HUES6 (cell line): Measurements from ENCODE around the gene DRD1.
A peak's percentile ranks its signal among the peaks of the same experiment; 100 is the strongest.
"Not testable (repeated sequence)": the region's sequence is repeated elsewhere in the genome, so short reads cannot be mapped to it uniquely, and the experiment has no call there.

ENCODE experiments used
- H3K27ac ChIP-seq: 2 replicates; pipeline ENCODE4 v1.7.0; 2013; ENCODE audit warnings: low read depth, mild to moderate bottlenecking, low read length, inconsistent platforms
- H3K27me3 ChIP-seq: 2 replicates; pipeline ENCODE4 v1.6.1; 2013; ENCODE audit warnings: low read length; ENCODE audit not compliant: control insufficient read depth, insufficient read depth
- H3K36me3 ChIP-seq: 2 replicates; pipeline ENCODE4 v1.6.1; 2013; ENCODE audit warnings: low read length; ENCODE audit not compliant: control insufficient read depth, insufficient read depth
- H3K4me1 ChIP-seq: 2 replicates; pipeline ENCODE4 v1.6.1; 2013; ENCODE audit warnings: low read length; ENCODE audit not compliant: control insufficient read depth, insufficient read depth
- H3K4me3 ChIP-seq: 2 replicates; pipeline ENCODE4 v1.5.1; 2013; ENCODE audit warnings: low read depth, low read length
- H3K9ac ChIP-seq: one replicate; pipeline ENCODE4 v1.6.1; 2013; ENCODE audit warnings: mild to moderate bottlenecking, low read length
- H3K9me3 ChIP-seq: 2 replicates; pipeline ENCODE4 v1.6.1; 2013; ENCODE audit warnings: low read depth, low read length; ENCODE audit not compliant: control insufficient read depth, insufficient read depth

Gene DRD1

DNA sequence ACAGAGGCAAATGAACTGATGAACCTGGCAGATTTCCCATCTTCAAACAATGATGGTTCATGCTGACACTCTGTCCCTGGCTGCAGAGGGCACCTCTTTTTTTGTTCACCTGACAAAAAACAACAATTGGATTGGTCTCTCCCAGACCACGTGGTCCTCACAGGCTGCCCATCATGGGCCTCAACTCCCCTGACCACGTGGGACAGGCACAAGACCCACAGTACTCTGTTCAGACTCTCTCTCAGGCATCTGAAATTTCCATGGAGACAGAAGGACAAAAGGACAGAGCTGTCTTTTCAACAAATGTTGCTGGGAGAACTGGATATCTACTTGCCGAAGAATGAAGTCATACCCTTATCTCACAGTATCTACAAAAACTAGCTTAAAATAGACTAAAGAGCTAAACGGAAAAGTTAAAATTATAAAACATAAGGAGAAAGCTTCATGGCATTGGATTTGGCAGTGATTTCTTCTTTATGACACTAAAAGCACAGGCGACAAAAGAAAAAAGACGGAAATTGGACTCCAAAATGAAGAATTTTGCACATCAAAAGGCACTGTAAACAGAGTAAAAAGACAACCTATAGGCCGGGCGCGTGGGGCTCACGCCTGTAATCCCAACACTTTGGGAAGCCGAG lies 12.2 kb upstream of the DRD1 start:
- Histone ChIP-seq H3K27me3 (no peaks in the 10 kb centered on the region; the same call in 1 of the 2 replicates), H3K36me3 (no peaks in the 10 kb centered on the region), H3K9ac (no peak overlapping the region), H3K4me3 (no peak overlapping the region), H3K9me3 (no peaks in the 10 kb centered on the region), H3K27ac (no peak overlapping the region), H3K4me1 (no peaks in the 10 kb centered on the region)

DNA sequence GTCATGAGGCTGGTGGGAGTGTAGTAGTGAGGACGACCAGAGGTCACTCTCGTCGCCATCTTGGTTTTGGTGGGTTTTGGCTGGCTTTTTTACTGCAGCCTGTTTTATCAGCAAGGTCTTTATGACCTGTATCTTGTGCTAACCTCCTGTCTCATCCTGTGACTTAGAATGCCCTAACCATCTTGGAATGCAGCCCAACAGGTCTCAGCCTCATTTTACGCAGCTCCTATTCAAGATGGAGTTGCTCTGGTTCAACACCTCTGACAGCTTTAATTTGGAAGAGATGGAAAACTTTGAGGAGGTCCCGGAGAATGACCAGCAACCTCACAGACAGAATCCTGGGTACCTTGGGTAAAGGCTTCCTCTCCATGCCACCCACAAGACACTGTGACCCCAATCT lies 10.4 kb upstream of the DRD1 start:
- not testable (repeated sequence) for H3K36me3 ChIP-seq, H3K27ac ChIP-seq, H3K4me1 ChIP-seq, H3K9ac ChIP-seq, H3K4me3 ChIP-seq, H3K27me3 ChIP-seq, H3K9me3 ChIP-seq

GRCh38 chr5:175452166-175452565 lies 8.2 kb upstream of the DRD1 start:
- H3K9ac ChIP-seq: no peak overlapping the region
- H3K4me1 ChIP-seq: peaks cover 10% of the 10 kb centered on the region
- H3K9me3 ChIP-seq: no peaks in the 10 kb centered on the region
- H3K4me3 ChIP-seq: no peak overlapping the region
- H3K27me3 ChIP-seq: peaks cover 6% of the 10 kb centered on the region; the same call in 1 of the 2 replicates
- no peaks in the 10 kb centered on the region for H3K36me3 ChIP-seq
- no peak overlapping the region for H3K27ac ChIP-seq

GRCh38 chr5:175448276-175448675 lies 4.3 kb upstream of the DRD1 start:
- no peak overlapping the region for H3K9ac ChIP-seq
- no peak overlapping the region for H3K4me3 ChIP-seq
- peaks cover 14% of the 10 kb centered on the region for H3K4me1 ChIP-seq
- H3K27ac ChIP-seq: no peak overlapping the region
- H3K36me3 ChIP-seq: no peaks in the 10 kb centered on the region
- H3K27me3 ChIP-seq: peaks cover 30% of the 10 kb centered on the region
- H3K9me3 ChIP-seq: no peaks in the 10 kb centered on the region

- Histone ChIP-seq H3K9me3 (no peaks in the 10 kb centered on the region), H3K27me3 (peaks cover 37% of the 10 kb centered on the region), H3K4me1 (peaks cover 16% of the 10 kb centered on the region), H3K9ac (no peak overlapping the region), H3K4me3 (no peak overlapping the region), H3K27ac (no peak overlapping the region), H3K36me3 (no peaks in the 10 kb centered on the region)
These were observed 3.6 kb upstream of the DRD1 start for GRCh38 chr5:175447571-175447970.

DNA sequence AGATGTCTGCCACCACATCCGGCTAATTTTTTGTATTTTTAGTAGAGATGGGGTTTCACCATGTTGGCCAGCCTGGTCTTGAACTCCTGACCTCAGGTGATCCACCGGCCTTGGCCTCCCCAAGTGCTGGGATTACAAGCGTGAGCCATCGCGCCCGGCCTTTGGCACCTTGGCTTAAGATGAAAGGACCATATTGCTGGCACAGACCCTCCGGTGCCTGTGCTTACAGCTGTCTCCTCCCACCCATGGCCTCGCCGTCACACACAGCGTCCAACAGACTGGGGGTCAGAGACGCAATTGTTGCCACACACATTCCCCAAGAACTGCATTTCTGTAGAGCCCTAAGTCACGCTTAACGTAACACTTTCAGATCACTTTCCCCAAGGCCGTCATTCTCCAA lies 2.4 kb upstream of the DRD1 start:
- not testable (repeated sequence) for H3K4me3 ChIP-seq, H3K36me3 ChIP-seq, H3K9me3 ChIP-seq, H3K27ac ChIP-seq, H3K9ac ChIP-seq
- H3K4me1 ChIP-seq: peaks cover 16% of the 10 kb centered on the region
- peaks cover 49% of the 10 kb centered on the region for H3K27me3 ChIP-seq

DNA sequence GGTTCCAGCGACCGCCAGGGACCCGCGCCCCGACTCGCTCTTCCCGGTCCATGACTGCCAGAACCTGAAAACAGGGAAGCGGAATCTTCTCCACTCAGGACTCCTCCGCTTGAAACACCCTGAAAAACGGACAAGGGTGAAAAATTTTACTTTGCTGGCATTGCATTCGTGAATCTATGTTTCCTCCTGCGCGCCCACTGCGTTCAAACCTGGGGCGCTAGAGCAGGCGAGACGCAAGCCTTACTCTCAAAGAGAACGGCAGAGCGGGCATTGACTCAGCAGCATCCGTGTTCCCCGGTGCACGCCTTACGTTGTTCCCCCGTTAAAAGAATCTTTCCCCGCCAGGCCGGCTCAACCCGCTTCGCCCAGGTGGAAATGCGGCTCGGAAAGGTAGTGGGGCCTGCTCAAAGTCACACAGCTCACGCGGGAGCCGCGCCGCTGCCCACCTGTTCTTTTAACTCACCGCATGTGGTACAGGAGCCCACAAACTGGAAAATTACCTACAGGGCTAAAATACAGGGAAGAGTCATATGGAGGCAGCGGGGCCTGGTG lies 999 bp upstream of the DRD1 start:
- peaks cover 51% of the 10 kb centered on the region for H3K27me3 ChIP-seq

DNA sequence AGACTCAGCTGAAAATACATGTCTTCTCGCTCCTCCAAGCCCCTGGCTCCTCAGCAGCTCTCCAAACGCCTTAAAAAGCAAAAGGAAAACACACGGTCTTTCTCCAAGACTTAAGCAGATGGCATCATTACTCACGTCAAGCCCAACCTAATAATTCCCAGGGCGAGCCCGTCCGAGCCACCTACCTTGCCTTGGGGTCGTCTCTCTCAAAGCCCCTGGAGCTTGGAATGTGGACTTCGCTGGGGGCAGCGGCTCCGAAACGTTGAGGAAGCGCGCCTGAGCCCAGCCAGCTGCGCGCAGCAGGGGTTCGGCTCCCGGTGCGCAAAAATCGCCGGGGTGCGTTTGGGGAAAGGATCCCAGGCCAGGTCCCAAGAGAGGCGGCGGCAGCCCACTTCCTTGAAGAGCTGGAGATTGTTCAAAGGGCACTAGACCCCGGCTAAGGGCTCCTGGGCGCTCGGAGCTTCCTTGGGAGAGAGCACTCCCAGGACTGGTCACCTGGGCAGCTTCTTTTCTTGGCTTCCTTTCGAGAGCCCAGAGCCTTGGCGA lies 395 bp downstream of the DRD1 start:
- H3K9ac ChIP-seq: no peak overlapping the region

More for the DNA sequence above, 999 bp upstream of the DRD1 start:
- Histone ChIP-seq H3K9me3 (no peaks in the 10 kb centered on the region), H3K36me3 (no peaks in the 10 kb centered on the region), H3K4me3 (peak overlapping the region; percentile 65), H3K9ac (no peak overlapping the region), H3K27ac (no peak overlapping the region), H3K4me1 (peaks cover 20% of the 10 kb centered on the region)

GRCh38 chr5:175438234-175438857 lies 5.6 kb downstream of the DRD1 start:
- Histone ChIP-seq H3K4me1 (peaks cover 50% of the 10 kb centered on the region), H3K9ac (no peak overlapping the region), H3K36me3 (no peaks in the 10 kb centered on the region), H3K9me3 (no peaks in the 10 kb centered on the region), H3K27ac (no peak overlapping the region), H3K4me3 (no peak overlapping the region), H3K27me3 (peaks cover 21% of the 10 kb centered on the region)

More for the DNA sequence above, 395 bp downstream of the DRD1 start:
- Histone ChIP-seq H3K9me3 (no peaks in the 10 kb centered on the region), H3K27ac (no peak overlapping the region), H3K4me1 (peaks cover 20% of the 10 kb centered on the region), H3K36me3 (no peaks in the 10 kb centered on the region), H3K27me3 (peaks cover 51% of the 10 kb centered on the region), H3K4me3 (peak overlapping the region; percentile 65)

DNA sequence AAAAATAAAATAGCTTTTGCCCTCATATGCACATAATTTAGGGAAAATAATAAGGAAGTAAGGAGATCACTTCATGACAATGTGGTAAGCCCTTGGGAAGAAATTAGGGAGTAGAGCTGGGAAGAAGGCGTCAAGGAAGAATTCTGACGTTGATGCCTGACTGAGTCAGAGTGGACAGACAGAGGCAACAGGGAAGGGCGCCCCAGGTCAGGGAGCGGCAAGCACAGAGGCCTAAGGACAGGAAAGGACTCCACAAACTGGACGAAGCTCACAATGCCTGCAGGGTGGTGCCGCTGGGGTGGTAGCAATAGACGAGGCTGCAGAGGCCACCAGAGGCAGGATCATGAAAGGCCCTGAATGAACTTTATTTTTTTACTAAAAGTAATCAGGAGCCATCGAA lies 7.6 kb downstream of the DRD1 start:
- Histone ChIP-seq H3K4me3 (no peak overlapping the region), H3K27me3 (peaks cover 2% of the 10 kb centered on the region; the same call in 1 of the 2 replicates), H3K27ac (no peak overlapping the region), H3K36me3 (no peaks in the 10 kb centered on the region), H3K9ac (no peak overlapping the region), H3K9me3 (no peaks in the 10 kb centered on the region), H3K4me1 (peaks cover 49% of the 10 kb centered on the region)

DNA sequence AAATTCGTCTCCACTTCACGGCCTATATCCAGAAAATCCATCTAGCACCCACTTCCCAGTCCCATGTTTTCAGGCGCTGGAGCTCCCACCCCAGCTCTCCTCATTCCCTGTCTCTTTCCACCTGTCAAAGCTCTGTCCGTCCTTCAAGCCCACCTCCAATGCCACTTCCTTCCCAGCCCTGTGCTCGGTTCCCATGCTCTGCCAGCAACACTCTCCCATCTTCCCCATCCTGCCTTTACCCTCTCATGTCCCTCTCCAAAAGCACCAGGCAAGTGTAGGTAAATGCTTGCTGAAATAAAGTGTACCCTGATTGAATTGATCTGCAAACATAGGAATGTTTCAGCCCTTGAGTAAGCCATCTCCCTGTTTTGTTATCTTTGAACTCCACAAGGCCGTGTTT lies 9.2 kb downstream of the DRD1 start:
- Histone ChIP-seq H3K36me3 (no peaks in the 10 kb centered on the region), H3K27ac (no peak overlapping the region), H3K4me1 (peaks cover 44% of the 10 kb centered on the region), H3K9me3 (no peaks in the 10 kb centered on the region), H3K4me3 (peak overlapping the region; percentile 4), H3K9ac (no peak overlapping the region), H3K27me3 (no peaks in the 10 kb centered on the region)
